Peyer's patch (tissue), 4 donors: ENCODE measurements around the gene C7.

Experiments used
- POLR2A ChIP-seq, 2 donors: fragments of 450-650 bp; IDR thresholded peaks; one replicate each; pipeline ENCODE4 v1.5.1; 2017; ENCODE audit warnings: antibody characterized with exemption in 2 of 2, mild to moderate bottlenecking in 2 of 2, moderate library complexity in 2 of 2
- TF ChIP-seq, protein P1 (sequence below), 6 experiments: fragments of 450-650 bp in 4 of 6; fragments of 200-600 bp in 2 of 6; sonication (generic) in 1 of 6; IDR thresholded peaks; one replicate each; pipeline ENCODE4 v1.5.1; 2017 to 2019; ENCODE audit warnings: antibody characterized with exemption in 6 of 6, mild to moderate bottlenecking in 3 of 6, moderate library complexity in 1 of 6

DNA sequence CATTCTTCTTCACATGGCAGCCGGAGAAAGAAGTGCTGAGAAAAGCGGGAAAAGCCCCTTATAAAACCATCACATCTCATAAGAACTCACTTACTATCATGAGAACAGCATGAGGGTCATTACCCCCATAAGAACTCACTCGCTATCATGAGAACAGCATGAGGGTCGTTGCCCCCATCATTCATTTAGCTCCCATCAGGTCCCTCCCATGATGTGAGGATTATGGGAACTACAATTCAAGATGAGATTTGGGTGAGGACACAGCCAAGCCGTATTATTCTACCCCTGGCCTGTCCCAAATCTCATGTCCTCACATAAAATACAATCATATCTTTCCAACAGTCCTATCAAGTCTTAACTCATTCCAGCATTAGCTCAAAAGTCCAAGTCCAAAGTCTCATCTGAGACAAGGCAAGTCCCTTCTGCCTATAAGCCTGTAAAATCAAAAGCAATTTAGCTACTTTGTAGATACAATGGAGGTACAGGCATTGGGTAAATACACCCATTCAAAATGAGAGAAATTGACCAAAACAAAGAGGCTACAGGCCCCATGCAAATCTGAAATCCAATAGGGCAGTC lies 82.8 kb downstream of the C7 start:
- TF ChIP-seq, protein P1, sequence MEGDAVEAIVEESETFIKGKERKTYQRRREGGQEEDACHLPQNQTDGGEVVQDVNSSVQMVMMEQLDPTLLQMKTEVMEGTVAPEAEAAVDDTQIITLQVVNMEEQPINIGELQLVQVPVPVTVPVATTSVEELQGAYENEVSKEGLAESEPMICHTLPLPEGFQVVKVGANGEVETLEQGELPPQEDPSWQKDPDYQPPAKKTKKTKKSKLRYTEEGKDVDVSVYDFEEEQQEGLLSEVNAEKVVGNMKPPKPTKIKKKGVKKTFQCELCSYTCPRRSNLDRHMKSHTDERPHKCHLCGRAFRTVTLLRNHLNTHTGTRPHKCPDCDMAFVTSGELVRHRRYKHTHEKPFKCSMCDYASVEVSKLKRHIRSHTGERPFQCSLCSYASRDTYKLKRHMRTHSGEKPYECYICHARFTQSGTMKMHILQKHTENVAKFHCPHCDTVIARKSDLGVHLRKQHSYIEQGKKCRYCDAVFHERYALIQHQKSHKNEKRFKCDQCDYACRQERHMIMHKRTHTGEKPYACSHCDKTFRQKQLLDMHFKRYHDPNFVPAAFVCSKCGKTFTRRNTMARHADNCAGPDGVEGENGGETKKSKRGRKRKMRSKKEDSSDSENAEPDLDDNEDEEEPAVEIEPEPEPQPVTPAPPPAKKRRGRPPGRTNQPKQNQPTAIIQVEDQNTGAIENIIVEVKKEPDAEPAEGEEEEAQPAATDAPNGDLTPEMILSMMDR (IDR thresholded peaks at IDR 0.05): no peak
- no peak for TF ChIP-seq POLR2A (IDR thresholded peaks at IDR 0.05)
